Fibroblast of lung (primary cell): Measurements from ENCODE around the gene SAXO1. TPM values are rescaled to one million over a fixed set of nuclear protein-coding genes. Genes with fewer than 3 reads are reported as not detected.

Experiments used
- DNase-seq, 2 donors: peaks; one replicate each; pipeline versions ENCODE4 v3.0.0 to v3.0.0-alpha.2; 2010; ENCODE audit warnings: low read depth in 2 of 2
- H2AFZ ChIP-seq: 2 replicates; pipeline ENCODE4 v1.5.1; 2012; ENCODE audit warnings: low read length, control low read depth, inconsistent platforms
- H3K27ac ChIP-seq: 2 replicates; pipeline ENCODE4 v1.5.1; 2011; ENCODE audit warnings: low read length, control low read depth; ENCODE audit not compliant: insufficient read depth
- H3K27me3 ChIP-seq: 2 replicates; pipeline ENCODE4 v1.5.1; 2011; ENCODE audit warnings: mild to moderate bottlenecking, low read length; ENCODE audit not compliant: control insufficient read depth, insufficient read depth
- H3K36me3 ChIP-seq: 2 replicates; pipeline ENCODE4 v1.5.1; 2011; ENCODE audit warnings: low read length; ENCODE audit not compliant: control insufficient read depth, insufficient read depth
- H3K4me1 ChIP-seq: 2 replicates; pipeline ENCODE4 v1.5.1; 2011; ENCODE audit warnings: low read length; ENCODE audit not compliant: control insufficient read depth, insufficient read depth; ENCODE audit errors: extremely low read depth
- H3K4me2 ChIP-seq: 2 replicates; pipeline ENCODE4 v1.5.1; 2011; ENCODE audit warnings: low read length, control low read depth; ENCODE audit not compliant: insufficient read depth; ENCODE audit errors: extremely low read depth
- H3K4me3 ChIP-seq, 4 experiments: fragments of 200-600 bp in 1 of 4; sonication (generic) in 1 of 4; replicated peaks in 1 of 4; 2 replicates each; pipeline ENCODE4 v1.5.1; 2011 to 2016; ENCODE audit warnings: low read length in 4 of 4, low read depth in 3 of 4, mild to moderate bottlenecking in 3 of 4, control low read depth in 2 of 4, inconsistent platforms in 1 of 4, mixed read lengths in 1 of 4; ENCODE audit not compliant: insufficient read depth in 1 of 4; ENCODE audit errors: control extremely low read depth in 1 of 4
- H3K79me2 ChIP-seq: 2 replicates; pipeline ENCODE4 v1.5.1; 2012; ENCODE audit warnings: mild to moderate bottlenecking, low read length, inconsistent platforms; ENCODE audit not compliant: control insufficient read depth, insufficient read depth
- H3K9ac ChIP-seq: 2 replicates; pipeline ENCODE4 v1.5.1; 2011; ENCODE audit warnings: mild to moderate bottlenecking, low read length, control low read depth; ENCODE audit not compliant: insufficient read depth
- H3K9me3 ChIP-seq: 2 replicates; pipeline ENCODE4 v1.5.1; 2012; ENCODE audit warnings: low read depth, low read length; ENCODE audit not compliant: control insufficient read depth, insufficient read depth
- H4K20me1 ChIP-seq: 2 replicates; pipeline ENCODE4 v1.5.1; 2011; ENCODE audit warnings: low read length; ENCODE audit not compliant: control insufficient read depth, insufficient read depth; ENCODE audit errors: extremely low read depth
- EZH2 ChIP-seq: IDR thresholded peaks from 2 replicates; pipeline ENCODE4 v1.5.1; 2012; ENCODE audit warnings: low read length, control low read depth, mild to moderate bottlenecking; ENCODE audit errors: missing control alignments
- polyA plus RNA-seq, 2 donors: library from polyadenylated mRNA; depleted of rRNA in 1 of 2; stranded (reverse) in 1 of 2; unstranded in 1 of 2; fragments of >200 nt; gene quantifications; 2 replicates each; pipeline ENCODE4 v1.2.1, GENCODE V29; 2011 to 2012; ENCODE audit warnings: missing spikeins in 1 of 2
- total RNA-seq: library from RNA; depleted of rRNA; stranded (reverse); fragments of >200 nt; gene quantifications from 2 replicates; pipeline ENCODE4 v1.2.1, GENCODE V29; 2014
- TF ChIP-seq, protein P1 (sequence below), 2 donors: IDR thresholded peaks in 1 of 2; conservative IDR thresholded peaks in 1 of 2; 1 replicate in 1 of 2; 2 replicates in 1 of 2; pipeline ENCODE4 v1.5.1; 2011 to 2012; ENCODE audit warnings: low read length in 2 of 2, control low read depth in 1 of 2, inconsistent platforms in 1 of 2, low read depth in 1 of 2, mild to moderate bottlenecking in 1 of 2

SAXO1 gene
- total and polyA plus RNA-seq, 2 donors (not counting 1 experiment from before 2014, with no cell fraction given), result 0.01 to 0.17 TPM

DNA sequence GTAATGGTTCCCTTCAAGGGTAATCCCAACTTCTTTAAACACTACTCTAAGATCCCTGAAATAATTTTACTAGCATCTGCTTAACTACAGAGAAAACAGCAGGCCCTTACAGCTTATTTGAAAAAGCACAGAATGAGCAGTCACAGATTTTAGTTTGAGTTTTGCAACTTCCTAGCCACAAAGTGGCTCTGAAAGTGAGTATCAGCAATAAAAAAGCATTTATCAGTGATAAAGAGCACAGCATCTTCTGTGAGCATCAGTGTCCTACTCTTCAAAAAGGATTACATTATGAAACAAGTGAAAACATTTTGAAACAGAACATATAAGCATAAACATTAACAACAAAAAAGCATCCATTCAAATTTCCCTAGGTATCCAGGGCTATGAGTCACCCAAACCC is 45.0 kb downstream of the SAXO1 start:
- TF ChIP-seq EZH2, result no peak
- TF ChIP-seq, protein P1, sequence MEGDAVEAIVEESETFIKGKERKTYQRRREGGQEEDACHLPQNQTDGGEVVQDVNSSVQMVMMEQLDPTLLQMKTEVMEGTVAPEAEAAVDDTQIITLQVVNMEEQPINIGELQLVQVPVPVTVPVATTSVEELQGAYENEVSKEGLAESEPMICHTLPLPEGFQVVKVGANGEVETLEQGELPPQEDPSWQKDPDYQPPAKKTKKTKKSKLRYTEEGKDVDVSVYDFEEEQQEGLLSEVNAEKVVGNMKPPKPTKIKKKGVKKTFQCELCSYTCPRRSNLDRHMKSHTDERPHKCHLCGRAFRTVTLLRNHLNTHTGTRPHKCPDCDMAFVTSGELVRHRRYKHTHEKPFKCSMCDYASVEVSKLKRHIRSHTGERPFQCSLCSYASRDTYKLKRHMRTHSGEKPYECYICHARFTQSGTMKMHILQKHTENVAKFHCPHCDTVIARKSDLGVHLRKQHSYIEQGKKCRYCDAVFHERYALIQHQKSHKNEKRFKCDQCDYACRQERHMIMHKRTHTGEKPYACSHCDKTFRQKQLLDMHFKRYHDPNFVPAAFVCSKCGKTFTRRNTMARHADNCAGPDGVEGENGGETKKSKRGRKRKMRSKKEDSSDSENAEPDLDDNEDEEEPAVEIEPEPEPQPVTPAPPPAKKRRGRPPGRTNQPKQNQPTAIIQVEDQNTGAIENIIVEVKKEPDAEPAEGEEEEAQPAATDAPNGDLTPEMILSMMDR (conservative IDR thresholded peaks at IDR 0.05 in 1 of 2, IDR thresholded peaks at IDR 0.05 in 1 of 2; ENCODE audit: low read depth in 1 of 2, low read length in 2 of 2), result no peak
- Histone ChIP-seq H3K4me3 (no peak overlapping the region), H2AFZ (no peak overlapping the region), H3K4me1 (no peaks in the 10 kb centered on the region), H3K9ac (no peak overlapping the region), H3K27me3 (no peaks in the 10 kb centered on the region), H3K36me3 (no peaks in the 10 kb centered on the region), H3K27ac (no peak overlapping the region), H3K4me2 (no peak overlapping the region), H4K20me1 (no peaks in the 10 kb centered on the region), H3K79me2 (no peaks in the 10 kb centered on the region), H3K9me3 (no peaks in the 10 kb centered on the region)
- DNase-seq, result no peak

DNA sequence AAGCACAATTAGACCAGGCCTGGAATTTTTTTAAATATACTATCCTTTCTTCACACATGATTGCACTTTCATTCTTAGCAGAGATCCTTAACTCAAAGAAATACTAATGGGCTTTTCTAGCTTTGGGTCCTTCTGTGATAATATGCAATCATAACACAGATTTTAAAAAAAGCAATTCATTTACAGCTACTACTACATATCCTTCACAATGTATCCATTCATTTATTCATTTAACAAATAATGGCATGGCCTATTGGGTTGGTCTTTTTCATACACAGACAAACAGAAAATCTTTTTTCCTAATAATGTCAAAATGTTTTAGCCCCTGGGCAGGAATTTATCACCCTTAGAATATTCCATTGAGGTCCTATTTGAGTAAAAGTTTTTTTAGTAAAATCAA is 47.0 kb downstream of the SAXO1 start:
- Histone ChIP-seq H3K4me1 (no peaks in the 10 kb centered on the region), H3K4me2 (no peak overlapping the region), H3K27me3 (no peaks in the 10 kb centered on the region), H3K9ac (no peak overlapping the region), H4K20me1 (no peaks in the 10 kb centered on the region), H3K27ac (no peak overlapping the region), H2AFZ (no peak overlapping the region), H3K9me3 (no peaks in the 10 kb centered on the region), H3K36me3 (no peaks in the 10 kb centered on the region), H3K4me3 (no peak overlapping the region), H3K79me2 (no peaks in the 10 kb centered on the region)
- no peak for DNase-seq
- no peak for TF ChIP-seq EZH2
- TF ChIP-seq, protein P1 (conservative IDR thresholded peaks at IDR 0.05 in 1 of 2, IDR thresholded peaks at IDR 0.05 in 1 of 2; ENCODE audit: low read depth in 1 of 2, low read length in 2 of 2), result no peak

DNA sequence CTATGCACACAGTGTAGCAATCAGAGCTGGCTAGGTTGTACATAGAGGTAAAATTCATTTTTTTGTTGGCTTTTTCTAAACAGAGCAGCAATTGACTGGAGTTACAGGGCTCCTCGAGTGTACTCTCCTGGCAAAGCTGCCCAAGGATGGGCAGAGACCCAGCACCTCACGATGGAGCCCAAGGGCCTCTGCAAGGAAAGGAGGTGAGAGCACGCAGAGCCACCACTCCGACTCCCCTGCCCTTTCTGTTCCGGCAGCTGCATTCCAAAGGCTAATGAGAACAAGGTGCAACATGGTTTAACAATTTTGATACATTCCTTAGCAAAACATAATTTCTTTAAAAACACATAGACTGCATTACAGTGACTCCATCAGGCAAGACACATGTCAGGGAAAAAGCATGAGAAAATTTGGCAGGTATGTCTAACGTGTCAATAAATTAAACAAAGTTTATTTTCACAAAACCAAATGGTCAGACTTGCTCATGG is 47.5 kb downstream of the SAXO1 start:
- Histone ChIP-seq H4K20me1 (no peaks in the 10 kb centered on the region), H2AFZ (no peak overlapping the region), H3K9me3 (no peaks in the 10 kb centered on the region), H3K4me1 (no peaks in the 10 kb centered on the region), H3K79me2 (no peaks in the 10 kb centered on the region), H3K27ac (no peak overlapping the region), H3K4me3 (no peak overlapping the region), H3K27me3 (no peaks in the 10 kb centered on the region), H3K36me3 (no peaks in the 10 kb centered on the region), H3K9ac (no peak overlapping the region), H3K4me2 (no peak overlapping the region)
- DNase-seq, result peak in 1 of 2 donors; percentile 3
- TF ChIP-seq, protein P1 (conservative IDR thresholded peaks at IDR 0.05 in 1 of 2, IDR thresholded peaks at IDR 0.05 in 1 of 2; ENCODE audit: low read depth in 1 of 2, low read length in 2 of 2), result no peak
- no peak for TF ChIP-seq EZH2
